Ovary (tissue), 3 donors: ENCODE results near the gene TTR.

ENCODE experiments used
- CTCF ChIP-seq, 3 donors: fragments of 450-650 bp in 2 of 3; fragments of 200-600 bp in 1 of 3; IDR thresholded peaks; one replicate each; pipeline versions ENCODE4 v1.5.1 to v1.8.0; 2016 to 2022; ENCODE audit warnings: antibody characterized with exemption in 3 of 3, mild to moderate bottlenecking in 1 of 3
- EP300 ChIP-seq: sonication (generic); formaldehyde crosslinking; IDR thresholded peaks from one replicate; pipeline ENCODE4 v1.6.1; 2017; ENCODE audit warnings: antibody characterized with exemption
- POLR2A ChIP-seq: fragments of 450-650 bp; IDR thresholded peaks from one replicate; pipeline ENCODE4 v1.6.1; 2017; ENCODE audit warnings: antibody characterized with exemption, mild to moderate bottlenecking, moderate library complexity
- donor health status: DM: no; HTN: no; CAD: no.

GRCh38 chr18:31586616-31587015 lies 5.1 kb upstream of the TTR start:
- TF ChIP-seq CTCF (IDR thresholded peaks at IDR 0.05) (no peak), POLR2A (no peak), EP300 (no peak)
